ENCODE measurements around the gene CASS4.

Gene CASS4

GRCh38 chr20:56445130-56445529 is 33.1 kb downstream of the CASS4 start:
- no peak for DNase-seq (ENCODE audit: low spot score)

GRCh38 chr20:56445540-56445939 is 33.5 kb downstream of the CASS4 start:
- DNase-seq (ENCODE audit: low spot score), result no peak

- DNase-seq (ENCODE audit: low spot score), result no peak
Measured at GRCh38 chr20:56447227-56447626, 35.2 kb downstream of the CASS4 start.

- DNase-seq (ENCODE audit: low spot score), result no peak
Measured at GRCh38 chr20:56449459-56449858, 37.4 kb downstream of the CASS4 start.

- no peak for DNase-seq (ENCODE audit: low spot score)
Measured at GRCh38 chr20:56451056-56451765, 39.2 kb downstream of the CASS4 start.

GRCh38 chr20:56453352-56453751 is 41.3 kb downstream of the CASS4 start:
- DNase-seq (ENCODE audit: low spot score), result no peak

GRCh38 chr20:56454754-56455153 is 42.7 kb downstream of the CASS4 start:
- no peak for DNase-seq (ENCODE audit: low spot score)

- peak; percentile 11 for DNase-seq (ENCODE audit: low spot score)
Measured at GRCh38 chr20:56458206-56458821, 46.3 kb downstream of the CASS4 start.

- no peak for DNase-seq (ENCODE audit: low spot score)
Measured at GRCh38 chr20:56460459-56460858, 48.4 kb downstream of the CASS4 start.

- DNase-seq (ENCODE audit: low spot score), result no peak
Measured at GRCh38 chr20:56461576-56461975, 49.5 kb downstream of the CASS4 start.

GRCh38 chr20:56463428-56463827 is 51.4 kb downstream of the CASS4 start:
- DNase-seq (ENCODE audit: low spot score), result no peak

- DNase-seq (ENCODE audit: low spot score), result no peak
Measured at GRCh38 chr20:56465997-56466396, 53.9 kb downstream of the CASS4 start.

- DNase-seq (ENCODE audit: low spot score), result no peak
Measured at GRCh38 chr20:56467968-56468315, 55.9 kb downstream of the CASS4 start.

GRCh38 chr20:56468316-56469076 is 56.4 kb downstream of the CASS4 start, which contains the start of gene RTF2:
Gene RTF2, plus strand, starts transcription at chr20:56468627. Its CDS starts 71 bp downstream, at chr20:56468698.
- DNase-seq (ENCODE audit: low spot score), result peak; percentile 97

GRCh38 chr20:56469077-56469449 is 57.0 kb downstream of the CASS4 start:
- DNase-seq (ENCODE audit: low spot score), result peak; percentile 9

GRCh38 chr20:56483970-56484369 is 71.9 kb downstream of the CASS4 start:
- DNase-seq (ENCODE audit: low spot score), result no peak

- DNase-seq (ENCODE audit: low spot score), result no peak
Measured at GRCh38 chr20:56487216-56487615, 75.2 kb downstream of the CASS4 start.

- DNase-seq (ENCODE audit: low spot score), result no peak
Measured at GRCh38 chr20:56488566-56488965, 76.5 kb downstream of the CASS4 start.

GRCh38 chr20:56501116-56501515 is 89.1 kb downstream of the CASS4 start:
- no peak for DNase-seq (ENCODE audit: low spot score)

GRCh38 chr20:56503916-56504315 is 91.9 kb downstream of the CASS4 start:
- DNase-seq (ENCODE audit: low spot score), result no peak

GRCh38 chr20:56504373-56505005 is 92.4 kb downstream of the CASS4 start:
- peak; percentile 16 for DNase-seq (ENCODE audit: low spot score)

- no peak for DNase-seq (ENCODE audit: low spot score)
Measured at GRCh38 chr20:56506103-56506502, 94.0 kb downstream of the CASS4 start.
